ENCODE results near the gene GPRIN3. TPM values are rescaled to one million over a fixed set of nuclear protein-coding genes. Genes with fewer than 3 reads are reported as not detected.

Gene GPRIN3
- total and polyA plus RNA-seq, 7 donors, result 1.6 to 4.6 (median 1.8) TPM

DNA sequence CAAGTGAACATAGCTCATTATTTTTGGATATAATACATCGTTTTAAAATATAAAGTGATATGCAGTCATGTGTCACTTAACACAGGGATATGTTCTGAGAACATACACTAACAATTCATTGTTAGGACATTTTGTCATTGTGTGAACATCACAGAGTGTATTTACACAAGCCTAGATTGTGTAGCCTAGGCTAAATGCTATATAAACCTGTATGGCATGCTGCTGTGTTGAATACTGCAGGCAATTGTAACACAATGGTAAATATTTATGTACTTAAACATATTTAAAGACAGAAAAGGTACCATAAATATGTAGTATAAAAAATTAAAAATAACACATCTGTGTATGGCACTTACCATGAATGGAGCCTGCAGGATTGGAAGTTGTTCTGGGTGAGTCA, 44.9 kb upstream of the GPRIN3 start:
- TF ChIP-seq POLR2AphosphoS5 (IDR thresholded peaks at IDR 0.05), result no peak
- TF ChIP-seq, protein P1, sequence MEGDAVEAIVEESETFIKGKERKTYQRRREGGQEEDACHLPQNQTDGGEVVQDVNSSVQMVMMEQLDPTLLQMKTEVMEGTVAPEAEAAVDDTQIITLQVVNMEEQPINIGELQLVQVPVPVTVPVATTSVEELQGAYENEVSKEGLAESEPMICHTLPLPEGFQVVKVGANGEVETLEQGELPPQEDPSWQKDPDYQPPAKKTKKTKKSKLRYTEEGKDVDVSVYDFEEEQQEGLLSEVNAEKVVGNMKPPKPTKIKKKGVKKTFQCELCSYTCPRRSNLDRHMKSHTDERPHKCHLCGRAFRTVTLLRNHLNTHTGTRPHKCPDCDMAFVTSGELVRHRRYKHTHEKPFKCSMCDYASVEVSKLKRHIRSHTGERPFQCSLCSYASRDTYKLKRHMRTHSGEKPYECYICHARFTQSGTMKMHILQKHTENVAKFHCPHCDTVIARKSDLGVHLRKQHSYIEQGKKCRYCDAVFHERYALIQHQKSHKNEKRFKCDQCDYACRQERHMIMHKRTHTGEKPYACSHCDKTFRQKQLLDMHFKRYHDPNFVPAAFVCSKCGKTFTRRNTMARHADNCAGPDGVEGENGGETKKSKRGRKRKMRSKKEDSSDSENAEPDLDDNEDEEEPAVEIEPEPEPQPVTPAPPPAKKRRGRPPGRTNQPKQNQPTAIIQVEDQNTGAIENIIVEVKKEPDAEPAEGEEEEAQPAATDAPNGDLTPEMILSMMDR (IDR thresholded peaks at IDR 0.05), result no peak
- TF ChIP-seq EP300 (IDR thresholded peaks at IDR 0.05), result no peak
- TF ChIP-seq POLR2A (IDR thresholded peaks at IDR 0.05), result no peak
- intact Hi-C loops (cut with DNase I), result no loop called here
- no peak for DNase-seq
- H3K9me3 ChIP-seq, result peaks cover 0 to 3% (median 1%) of the 10 kb centered on the region in 4 donors
- 66 to 80% methylated on average over 1 of the region's 1 CpG for WGBS, 2 donors
- H3K4me3 ChIP-seq, result no peak overlapping the region
- H3K27me3 ChIP-seq, result no peaks in the 10 kb centered on the region
- no peak overlapping the region for H3K27ac ChIP-seq
- H3K4me1 ChIP-seq, result no peaks in the 10 kb centered on the region
- no peaks in the 10 kb centered on the region for H3K36me3 ChIP-seq

DNA sequence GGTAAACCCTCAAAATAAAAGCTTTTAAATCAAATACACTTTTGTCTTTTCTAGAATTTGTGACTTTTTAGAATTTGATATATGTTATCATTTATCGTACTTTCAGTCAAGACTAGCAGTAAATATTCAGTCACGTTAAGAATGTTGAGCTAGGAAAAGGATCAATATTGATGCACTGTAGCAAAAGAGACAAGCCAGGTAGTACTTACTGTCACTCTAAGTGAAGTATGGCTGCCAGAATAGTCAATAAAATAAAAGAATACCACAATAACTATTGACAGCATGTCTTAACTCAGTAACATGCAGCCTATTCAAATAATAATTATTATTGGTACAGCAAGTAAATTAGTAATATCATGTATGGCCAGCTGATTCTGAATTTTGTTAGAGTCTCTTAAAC, 43.6 kb upstream of the GPRIN3 start:
- TF ChIP-seq EP300 (IDR thresholded peaks at IDR 0.05), result no peak
- no peak for TF ChIP-seq POLR2A (IDR thresholded peaks at IDR 0.05)
- TF ChIP-seq, protein P1 (IDR thresholded peaks at IDR 0.05), result no peak
- TF ChIP-seq POLR2AphosphoS5 (IDR thresholded peaks at IDR 0.05), result no peak
- WGBS, 2 donors, result 94 to 96% methylated on average over 2 of the region's 2 CpGs
- H3K27ac ChIP-seq, result no peak overlapping the region
- H3K9me3 ChIP-seq, result peaks cover 0 to 3% (median 1%) of the 10 kb centered on the region in 4 donors
- DNase-seq, result no peak
- H3K36me3 ChIP-seq, result no peaks in the 10 kb centered on the region
- H3K27me3 ChIP-seq, result no peaks in the 10 kb centered on the region
- intact Hi-C loops (cut with DNase I), result no loop called here
- no peak overlapping the region for H3K4me3 ChIP-seq
- no peaks in the 10 kb centered on the region for H3K4me1 ChIP-seq

DNA sequence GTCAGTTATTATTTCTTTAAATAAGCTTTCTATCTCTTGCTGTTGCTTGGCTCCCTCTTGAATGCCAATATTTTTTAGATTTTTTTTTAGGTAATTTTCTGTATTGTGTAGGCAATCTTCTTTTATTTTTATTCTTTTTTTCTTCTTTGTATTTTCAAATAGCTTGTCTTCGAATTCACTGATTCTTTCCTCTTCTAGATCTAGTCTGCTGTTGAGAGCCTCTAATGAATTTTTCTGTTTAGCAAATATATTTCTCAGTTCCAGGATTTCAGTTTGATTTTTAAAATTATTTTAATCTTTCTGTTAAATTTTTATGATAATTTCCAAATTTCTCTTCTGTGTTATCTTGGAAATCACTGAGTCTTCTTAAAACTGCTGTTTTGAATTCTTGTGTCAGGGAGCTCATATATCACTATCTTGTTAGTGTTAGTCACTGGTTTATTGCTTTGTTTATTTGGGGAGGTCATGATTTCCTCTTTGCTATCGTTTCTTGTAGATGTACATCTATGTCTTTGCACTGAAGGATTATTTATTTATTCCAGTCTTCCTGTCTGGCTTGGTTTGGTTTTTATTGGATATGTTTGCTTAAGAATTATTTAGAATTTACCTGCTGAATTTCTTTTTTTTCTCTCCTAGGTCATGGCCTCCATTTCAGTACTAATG, 39.9 kb upstream of the GPRIN3 start:
- TF ChIP-seq, protein P1 (IDR thresholded peaks at IDR 0.05), result no peak
- no peak for TF ChIP-seq EP300 (IDR thresholded peaks at IDR 0.05)
- 64 to 71% methylated on average over 2 of the region's 2 CpGs for WGBS, 2 donors
- intact Hi-C loops (cut with DNase I), result no loop called here
- no peak for DNase-seq
- H3K27ac ChIP-seq, result no peak overlapping the region
- H3K9me3 ChIP-seq, result peaks cover 0 to 3% (median 1%) of the 10 kb centered on the region in 4 donors
- H3K4me3 ChIP-seq, result no peak overlapping the region
- H3K27me3 ChIP-seq, result no peaks in the 10 kb centered on the region
- H3K4me1 ChIP-seq, result no peaks in the 10 kb centered on the region
- no peaks in the 10 kb centered on the region for H3K36me3 ChIP-seq

DNA sequence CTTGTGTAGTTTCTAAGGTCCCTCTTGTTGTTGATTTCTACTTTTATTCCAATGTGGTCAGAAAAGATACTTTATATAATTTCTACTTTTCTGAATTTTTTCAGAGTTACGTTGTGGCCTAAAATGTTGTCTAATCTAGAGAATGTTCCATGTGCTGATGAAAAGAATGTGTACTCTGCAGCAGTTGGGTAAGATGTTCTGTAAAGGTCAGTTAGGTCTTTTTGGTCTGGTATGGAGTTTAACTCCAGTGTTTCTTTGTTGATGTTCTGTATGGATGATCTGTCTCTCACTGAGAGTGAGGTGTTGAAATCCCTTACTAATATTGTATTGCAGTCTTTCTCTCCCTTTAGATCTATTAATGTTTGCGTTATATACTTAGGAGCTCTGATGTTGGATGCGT, 37.0 kb upstream of the GPRIN3 start:
- Histone ChIP-seq H3K4me3 (no peak overlapping the region), H3K9me3 (peaks cover 0 to 3% (median 1%) of the 10 kb centered on the region in 4 donors), H3K27ac (no peak overlapping the region), H3K36me3 (no peaks in the 10 kb centered on the region), H3K4me1 (no peaks in the 10 kb centered on the region), H3K27me3 (no peaks in the 10 kb centered on the region)
- WGBS, 2 donors, result 96 to 98% methylated on average over 3 of the region's 3 CpGs
- TF ChIP-seq POLR2AphosphoS5 (IDR thresholded peaks at IDR 0.05), result no peak
- no peak for TF ChIP-seq EP300 (IDR thresholded peaks at IDR 0.05)
- no peak for TF ChIP-seq POLR2A (IDR thresholded peaks at IDR 0.05)
- TF ChIP-seq, protein P1 (IDR thresholded peaks at IDR 0.05), result no peak
- intact Hi-C loops (cut with DNase I), result no loop called here
- DNase-seq, result no peak

DNA sequence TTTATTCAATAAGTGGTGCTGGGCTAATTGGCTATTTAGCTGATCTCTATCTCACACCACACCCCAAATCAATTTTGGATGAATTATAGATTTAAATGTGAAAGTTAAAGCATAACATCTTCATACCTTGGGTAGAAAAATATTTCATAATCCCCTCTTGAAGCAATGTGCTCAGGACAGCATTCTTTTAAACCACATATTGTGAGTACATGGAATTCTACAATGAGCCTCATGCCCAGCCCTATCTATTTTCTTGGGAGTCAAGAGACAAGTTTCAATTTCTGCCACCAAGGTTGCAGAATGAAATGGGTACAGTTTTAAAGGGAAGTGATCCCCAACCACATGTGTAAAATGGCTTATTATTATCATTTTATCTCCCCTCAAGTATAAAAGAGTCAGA, 30.6 kb upstream of the GPRIN3 start:
- no peak for TF ChIP-seq POLR2AphosphoS5 (IDR thresholded peaks at IDR 0.05)
- TF ChIP-seq, protein P1 (IDR thresholded peaks at IDR 0.05), result no peak
- TF ChIP-seq EP300 (IDR thresholded peaks at IDR 0.05), result no peak
- TF ChIP-seq POLR2A (IDR thresholded peaks at IDR 0.05), result no peak
- no peak overlapping the region for H3K4me3 ChIP-seq
- DNase-seq, result no peak
- no peaks in the 10 kb centered on the region for H3K4me1 ChIP-seq
- no peaks in the 10 kb centered on the region for H3K9me3 ChIP-seq
- H3K27ac ChIP-seq, result no peak overlapping the region
- intact Hi-C loops (cut with DNase I), result no loop called here
- H3K36me3 ChIP-seq, result no peaks in the 10 kb centered on the region
- H3K27me3 ChIP-seq, result no peaks in the 10 kb centered on the region
